ENCODE results near the gene SH3RF3.
"Not testable (repeated sequence)": the region's sequence is repeated elsewhere in the genome, so short reads cannot be mapped to it uniquely, and the experiment has no call there.

The SH3RF3 gene

DNA sequence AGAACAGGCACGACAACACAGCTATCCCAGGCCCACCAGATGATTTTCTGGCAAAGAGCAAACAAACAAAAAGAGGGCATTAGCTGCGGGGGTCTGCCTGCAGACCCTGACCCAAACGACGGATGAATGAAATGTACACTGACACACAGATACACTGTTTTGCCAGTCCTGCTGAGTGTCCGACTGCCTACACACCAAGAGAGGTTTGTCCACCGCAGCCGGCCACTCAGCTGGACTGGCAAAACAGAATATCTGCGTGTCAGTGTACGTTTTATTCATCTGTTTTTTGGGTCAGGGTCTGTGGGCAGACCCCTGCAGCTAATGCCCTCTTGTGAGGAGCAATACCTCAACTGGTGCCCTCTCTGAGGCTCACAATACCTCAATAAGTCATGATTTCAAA lies 10.7 kb upstream of the SH3RF3 start:
- DNase-seq (ENCODE audit: low read depth) = no peak

- DNase-seq (ENCODE audit: low read depth) = no peak
Observed at GRCh38 chr2:109120166-109120565, 8.8 kb upstream of the SH3RF3 start.

GRCh38 chr2:109120686-109121085 lies 8.3 kb upstream of the SH3RF3 start:
- not testable (repeated sequence) for DNase-seq (ENCODE audit: low read depth)

DNA sequence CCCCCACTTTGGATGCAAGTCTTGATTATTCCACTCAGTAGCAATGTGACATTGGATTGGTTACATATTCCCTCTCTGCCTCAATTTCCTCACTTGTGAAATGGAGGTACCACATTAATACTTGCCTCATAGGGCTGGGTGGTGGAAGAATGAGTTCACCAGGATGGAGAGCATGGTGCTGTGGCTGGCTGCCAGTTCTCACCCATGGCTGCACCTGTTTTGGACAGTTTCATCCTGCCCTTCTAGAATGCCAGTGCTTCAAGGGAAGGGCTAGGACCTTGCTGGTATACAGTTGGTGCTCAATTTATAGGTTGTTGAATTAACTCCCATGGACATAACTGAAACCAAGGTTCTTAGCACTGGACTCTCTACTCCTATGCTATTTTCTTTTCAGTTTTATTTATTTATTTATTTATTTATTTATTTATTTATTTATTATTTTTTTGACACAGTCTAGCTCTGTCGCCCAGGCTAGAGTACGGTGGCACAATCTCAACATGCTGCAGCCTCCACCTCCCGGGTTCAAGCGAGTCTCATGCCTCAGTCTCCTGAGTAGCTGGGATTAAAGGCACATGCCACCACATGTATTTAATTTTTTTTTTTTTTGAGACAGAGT lies 5.3 kb upstream of the SH3RF3 start:
- DNase-seq (ENCODE audit: low read depth) = no peak

DNA sequence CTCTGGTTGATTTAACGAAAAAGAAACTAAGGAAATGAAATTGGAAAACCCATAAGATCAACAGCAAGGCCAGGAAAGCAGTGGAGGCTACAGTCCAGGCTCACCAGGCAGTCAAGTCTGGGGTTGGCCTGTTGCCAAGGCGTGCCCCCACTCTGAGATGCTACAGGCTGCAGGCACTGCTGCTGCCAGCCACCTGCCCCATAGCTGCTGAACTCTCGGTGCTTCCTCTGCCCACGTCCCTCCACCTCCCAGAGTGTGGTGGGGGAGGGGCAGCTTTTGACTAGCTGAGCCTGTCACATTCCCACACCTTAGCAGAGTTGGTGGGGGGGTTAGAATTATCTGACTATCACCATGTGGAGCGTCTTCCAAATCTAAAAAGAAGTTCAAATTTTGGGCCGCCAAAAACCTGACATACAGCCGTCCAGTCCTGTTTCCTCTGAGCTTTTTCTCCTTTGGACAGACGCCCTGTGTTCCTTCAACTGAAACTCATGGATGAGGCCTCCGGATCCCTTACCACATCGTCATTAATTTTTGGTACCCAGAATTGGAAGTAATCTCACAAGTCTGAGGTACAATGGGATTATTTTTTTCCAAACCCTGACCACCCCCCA lies 3.9 kb upstream of the SH3RF3 start:
- no peak for DNase-seq (ENCODE audit: low read depth)

GRCh38 chr2:109125593-109126500 lies 3.2 kb upstream of the SH3RF3 start:
- DNase-seq (ENCODE audit: low read depth) = peak; percentile 95

- DNase-seq (ENCODE audit: low read depth) = peak; percentile 91
Observed at GRCh38 chr2:109126501-109126860, 2.5 kb upstream of the SH3RF3 start.

DNA sequence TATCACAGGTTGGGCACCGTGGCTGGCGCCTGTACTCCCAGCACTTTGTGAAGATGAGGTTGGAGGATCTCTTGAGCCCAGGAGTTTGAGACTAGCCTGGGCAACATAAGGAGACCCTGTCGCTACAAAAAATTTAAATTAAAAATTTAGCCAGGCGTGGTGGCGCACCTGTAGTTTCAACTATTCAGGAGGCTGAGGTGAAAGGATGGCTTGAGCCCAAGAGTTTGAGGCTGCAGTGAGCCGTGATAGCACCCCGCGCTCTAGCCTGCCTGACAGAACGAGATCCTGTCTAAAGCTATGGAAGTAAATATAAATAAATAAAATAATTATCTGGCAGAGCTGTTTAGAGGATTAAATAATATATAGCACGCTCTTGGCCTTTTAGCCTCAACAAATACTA lies 1.4 kb upstream of the SH3RF3 start:
- no peak for DNase-seq (ENCODE audit: low read depth)

DNA sequence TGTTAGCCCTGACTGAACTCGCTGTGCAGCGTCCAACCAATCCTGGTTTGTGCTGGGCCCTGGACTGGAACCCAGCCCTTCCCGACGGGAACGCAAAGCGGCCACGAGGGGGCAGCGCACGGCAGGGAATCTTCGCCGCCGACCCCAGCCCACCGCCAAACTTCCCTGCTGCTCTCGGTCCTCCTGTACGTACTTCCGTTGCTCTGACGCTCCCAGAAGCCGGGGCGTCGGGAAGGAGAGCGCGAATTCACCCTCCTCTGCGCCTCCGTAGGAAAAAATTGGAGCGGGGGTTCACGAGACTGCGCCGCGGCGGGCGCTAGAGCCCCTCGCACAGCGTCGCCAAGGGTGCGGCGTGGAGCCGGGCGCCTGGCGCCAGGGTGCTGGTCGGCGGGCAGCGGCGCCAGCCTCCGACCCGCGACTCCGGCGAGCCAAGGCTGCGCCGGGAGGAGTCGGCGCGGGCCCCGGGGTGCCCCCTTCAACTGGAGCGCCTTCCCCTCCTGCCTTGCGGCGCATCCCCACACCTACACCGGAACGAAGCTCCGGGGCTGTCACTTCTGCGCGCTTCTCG lies 873 bp upstream of the SH3RF3 start:
- peak; percentile 92 for DNase-seq (ENCODE audit: low read depth)

DNA sequence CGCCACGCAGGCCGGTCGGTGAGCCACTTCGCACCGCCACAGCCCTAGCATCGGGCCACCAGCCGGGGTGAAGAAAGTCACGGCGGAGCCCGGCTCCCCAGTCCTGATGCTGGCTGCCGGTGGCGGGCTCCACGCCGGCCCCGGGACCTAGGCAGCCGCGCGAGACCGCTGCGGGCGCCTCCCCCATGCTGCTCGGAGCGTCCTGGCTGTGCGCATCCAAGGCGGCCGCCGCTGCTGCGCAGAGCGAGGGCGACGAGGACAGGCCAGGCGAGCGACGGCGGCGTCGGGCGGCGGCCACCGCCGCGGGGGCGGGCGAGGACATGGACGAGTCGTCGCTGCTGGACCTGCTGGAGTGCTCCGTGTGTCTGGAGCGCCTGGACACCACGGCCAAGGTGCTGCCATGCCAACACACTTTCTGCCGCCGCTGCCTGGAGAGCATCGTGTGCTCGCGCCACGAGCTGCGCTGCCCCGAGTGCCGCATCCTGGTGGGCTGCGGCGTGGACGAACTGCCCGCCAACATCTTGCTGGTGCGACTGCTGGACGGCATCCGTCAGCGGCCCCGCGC lies 433 bp downstream of the SH3RF3 start:
- peak; percentile 43 for DNase-seq (ENCODE audit: low read depth)

DNA sequence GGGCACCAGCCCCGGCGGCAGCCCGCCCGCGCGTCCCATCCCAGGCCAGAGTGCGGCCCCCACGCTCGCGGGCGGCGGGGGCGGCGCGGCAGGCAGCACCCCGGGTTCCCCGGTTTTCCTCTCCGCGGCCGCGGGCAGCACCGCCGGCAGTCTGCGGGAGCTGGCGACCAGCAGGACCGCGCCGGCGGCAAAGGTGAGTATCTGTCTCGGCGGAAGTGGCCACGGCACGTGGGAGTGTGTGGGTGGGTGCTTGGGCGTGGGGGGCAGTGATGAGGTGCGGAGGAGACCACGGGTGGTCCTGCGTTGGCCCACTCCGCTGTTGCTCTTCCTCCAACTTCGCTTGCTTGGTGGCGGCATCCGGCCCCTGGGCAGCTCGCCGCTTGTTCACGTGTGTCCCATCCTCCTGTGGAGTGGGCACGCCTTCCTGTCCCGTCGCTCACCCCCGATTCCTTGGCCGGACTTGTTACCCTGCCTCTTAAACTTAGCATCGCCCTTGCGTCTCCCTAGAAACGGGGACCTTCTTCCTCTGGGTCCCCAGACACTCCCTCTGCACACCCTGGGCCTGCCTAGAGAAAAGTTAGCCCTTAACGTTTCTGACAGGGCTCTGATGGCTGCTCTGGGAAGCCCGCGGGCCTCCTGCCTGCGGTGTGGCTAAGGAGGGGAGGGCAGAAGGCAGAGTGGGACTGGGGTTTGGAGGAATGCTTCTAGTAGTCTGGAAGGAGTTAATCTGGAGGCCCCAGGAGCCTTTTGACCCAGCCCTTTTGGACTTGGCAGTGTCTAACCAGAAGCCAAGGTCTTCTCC lies 1.1 kb downstream of the SH3RF3 start:
- peak; percentile 53 for DNase-seq (ENCODE audit: low read depth)

DNA sequence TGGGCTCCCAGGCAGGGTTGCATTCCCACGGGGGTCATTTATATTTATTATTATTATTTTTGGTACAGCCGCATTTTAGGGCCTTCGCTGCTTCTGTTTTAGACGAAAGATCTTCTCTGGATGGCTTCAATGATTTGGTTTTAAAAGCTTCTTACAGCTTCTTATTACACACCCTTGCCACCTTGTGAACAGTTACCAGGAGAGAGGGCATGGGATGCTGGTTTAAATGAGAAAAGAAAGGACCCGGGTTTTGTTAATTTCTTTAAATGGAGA lies 1.7 kb downstream of the SH3RF3 start:
- DNase-seq (ENCODE audit: low read depth) = no peak

- DNase-seq (ENCODE audit: low read depth) = no peak
Observed at GRCh38 chr2:109131777-109132176, 2.8 kb downstream of the SH3RF3 start.

GRCh38 chr2:109132626-109133025 lies 3.6 kb downstream of the SH3RF3 start:
- DNase-seq (ENCODE audit: low read depth) = no peak

- no peak for DNase-seq (ENCODE audit: low read depth)
Observed at GRCh38 chr2:109133746-109134145, 4.7 kb downstream of the SH3RF3 start.

- no peak for DNase-seq (ENCODE audit: low read depth)
Observed at GRCh38 chr2:109134741-109135358, 5.8 kb downstream of the SH3RF3 start.

DNA sequence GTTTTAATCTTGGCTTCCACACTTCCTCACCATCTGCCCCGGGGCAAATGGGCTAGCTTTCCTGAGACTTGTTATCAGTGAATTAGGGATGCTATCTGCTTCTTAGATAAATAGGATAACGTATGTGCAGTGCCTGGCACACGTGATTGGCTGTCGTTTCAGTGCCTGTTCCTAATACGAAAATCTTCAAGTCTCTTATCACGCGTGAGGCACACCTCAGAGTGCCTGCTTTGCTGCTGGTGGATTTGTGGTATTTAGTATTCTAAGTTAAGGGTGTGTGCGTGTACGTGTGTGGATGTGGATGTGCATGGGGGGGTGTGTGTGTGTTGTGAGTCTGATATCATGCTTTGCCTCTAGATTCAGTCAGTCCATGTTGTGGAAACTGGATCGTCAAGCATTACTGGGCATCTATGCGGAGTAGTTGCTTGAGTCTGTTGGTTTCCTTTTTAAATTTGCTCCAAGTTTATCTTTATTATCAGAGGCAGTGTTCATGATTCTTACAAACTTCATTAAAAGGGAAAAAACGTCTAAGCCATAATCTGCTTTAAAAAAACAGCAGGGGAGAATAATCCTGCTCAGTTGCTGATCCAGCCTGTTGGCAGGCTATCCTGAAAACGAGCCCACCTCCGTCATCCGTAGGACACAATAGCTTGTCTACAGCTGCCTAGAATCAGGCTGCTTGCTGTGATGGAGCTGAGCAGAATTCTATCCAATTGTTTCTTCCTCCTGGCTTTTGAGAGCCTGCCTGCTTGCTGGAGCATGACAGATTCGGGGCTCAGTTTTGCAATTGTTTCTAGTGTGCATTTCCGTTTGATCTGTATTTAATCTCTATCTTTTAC lies 6.6 kb downstream of the SH3RF3 start:
- DNase-seq (ENCODE audit: low read depth) = no peak

GRCh38 chr2:109136542-109136941 lies 7.5 kb downstream of the SH3RF3 start:
- DNase-seq (ENCODE audit: low read depth) = no peak

DNA sequence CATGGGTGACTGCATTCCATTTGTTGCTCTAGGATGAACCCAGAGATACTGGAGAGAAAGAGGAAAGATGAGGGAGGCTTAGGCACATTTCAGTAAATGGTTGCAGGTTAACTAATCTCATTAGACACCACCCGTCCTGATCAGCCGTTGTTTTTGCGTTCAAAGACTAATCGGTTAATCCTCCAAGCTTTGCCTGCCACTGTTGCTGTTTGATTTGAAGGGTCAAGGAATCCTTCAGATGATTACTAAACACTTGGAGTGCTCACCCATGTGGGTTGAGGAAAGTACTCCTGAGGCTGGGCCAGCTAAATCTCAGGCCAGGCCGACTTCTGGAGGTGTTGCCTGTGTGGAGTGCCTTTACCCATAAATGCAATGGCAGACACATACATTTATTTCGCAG lies 8.6 kb downstream of the SH3RF3 start:
- DNase-seq (ENCODE audit: low read depth) = no peak

DNA sequence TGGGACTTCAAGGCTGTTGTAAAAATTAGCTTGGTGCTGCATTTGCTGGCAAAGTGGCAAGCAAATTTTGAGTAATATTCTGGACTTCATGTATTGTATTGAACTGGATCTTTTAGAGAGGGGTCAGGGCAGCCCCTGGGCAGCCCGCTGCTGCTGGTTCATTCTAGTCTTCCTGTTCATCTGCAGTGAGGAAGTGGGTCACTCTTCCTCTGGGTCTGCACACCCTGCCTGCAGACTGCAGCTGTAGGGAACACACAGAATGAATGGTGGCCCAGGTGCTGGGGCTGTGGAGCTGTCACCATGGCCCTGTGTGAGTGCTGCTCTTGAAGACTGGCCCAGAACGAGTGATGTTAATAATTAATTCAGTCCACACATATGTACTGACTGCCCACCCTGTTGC lies 9.4 kb downstream of the SH3RF3 start:
- DNase-seq (ENCODE audit: low read depth) = no peak

- DNase-seq (ENCODE audit: low read depth) = no peak
Observed at GRCh38 chr2:109139002-109139401, 10.0 kb downstream of the SH3RF3 start.

Measured in ELR (cell line).